Measurements from ENCODE around the gene TRAF3IP1. TPM values are rescaled to one million over a fixed set of nuclear protein-coding genes. Genes with fewer than 3 reads are reported as not detected.

The TRAF3IP1 gene
- total and polyA plus RNA-seq, 2 of the 13 experiments (the other 11 are each of a cell fraction or from before 2014, with no cell fraction given): 4.1 to 12.9 TPM

GRCh38 chr2:238286551-238286950 lies 33.8 kb upstream of the TRAF3IP1 start (continued):
- TF ChIP-seq ATF4 (CRISPR knock-in tag; IDR thresholded peaks at IDR 0.05) (peak in 1 of 2 experiments; percentile 61; a peak in 1 of 4 replicates), PATZ1 (CRISPR knock-in tag; IDR thresholded peaks at IDR 0.05) (0 out of 2 replicates have a peak, but pooled peaks have one; percentile 8), ZNF362 (CRISPR knock-in tag; IDR thresholded peaks at IDR 0.05; ENCODE audit: borderline replicate concordance) (no peak), ZFP36L1 (CRISPR knock-in tag; IDR thresholded peaks at IDR 0.05) (no peak), IRF1 (CRISPR knock-in tag; IDR thresholded peaks at IDR 0.05; ENCODE audit: low read depth) (no peak), PAX8 (CRISPR knock-in tag; IDR thresholded peaks at IDR 0.05; ENCODE audit: borderline replicate concordance) (no peak), SP5 (CRISPR knock-in tag; IDR thresholded peaks at IDR 0.05; ENCODE audit: borderline replicate concordance, low read depth) (no peak), PHF8 (CRISPR knock-in tag; IDR thresholded peaks at IDR 0.05) (no peak; the same call in 1 of the 2 replicates), TOPORS (CRISPR knock-in tag; IDR thresholded peaks at IDR 0.05) (no peak), STAG1 (CRISPR knock-in tag; IDR thresholded peaks at IDR 0.05) (no peak), AHDC1 (CRISPR knock-in tag; IDR thresholded peaks at IDR 0.05; ENCODE audit: borderline replicate concordance) (no peak), CEBPG (CRISPR knock-in tag; IDR thresholded peaks at IDR 0.05) (peak; percentile 78), ATF2 (CRISPR knock-in tag; IDR thresholded peaks at IDR 0.05) (no peak), NCOR1 (IDR thresholded peaks at IDR 0.05; ENCODE audit: borderline replicate concordance, low read length) (no peak), ZNF34 (CRISPR knock-in tag; IDR thresholded peaks at IDR 0.05; ENCODE audit: borderline replicate concordance) (no peak), ZNF792 (CRISPR knock-in tag; IDR thresholded peaks at IDR 0.05) (no peak), MXI1 (IDR thresholded peaks at IDR 0.05; ENCODE audit: borderline replicate concordance, low read depth, low read length) (no peak), TP53 (CRISPR knock-in tag; conservative IDR thresholded peaks at IDR 0.05) (no peak)
